ENCODE measurements around the gene HOXC11.

Gene HOXC11

GRCh38 chr12:53988541-53989226, 15.8 kb downstream of the HOXC11 start:
- Histone ChIP-seq H3K36me3 (ENCODE audit: control insufficient read depth, insufficient read depth, low read length) (no peaks in the 10 kb centered on the region), H3K27me3 (ENCODE audit: control insufficient read depth, insufficient read depth, low read length) (peaks cover 96% of the 10 kb centered on the region), H3K4me1 (ENCODE audit: control insufficient read depth, insufficient read depth, low read length) (no peaks in the 10 kb centered on the region), H3K9me3 (ENCODE audit: control insufficient read depth, insufficient read depth, low read length) (no peaks in the 10 kb centered on the region), H3K4me3 (ENCODE audit: low read depth, low read length) (no peak overlapping the region), H3K9ac (ENCODE audit: low read depth, low read length) (no peak overlapping the region)

- Histone ChIP-seq H3K36me3 (ENCODE audit: control insufficient read depth, insufficient read depth, low read length) (no peaks in the 10 kb centered on the region), H3K27me3 (ENCODE audit: control insufficient read depth, insufficient read depth, low read length) (peaks cover 96% of the 10 kb centered on the region), H3K4me1 (ENCODE audit: control insufficient read depth, insufficient read depth, low read length) (no peaks in the 10 kb centered on the region), H3K4me3 (ENCODE audit: low read depth, low read length) (peak overlapping the region; percentile 16), H3K9ac (ENCODE audit: low read depth, low read length) (no peak overlapping the region), H3K9me3 (ENCODE audit: control insufficient read depth, insufficient read depth, low read length) (no peaks in the 10 kb centered on the region)
Observed at GRCh38 chr12:53989227-53990113, 16.5 kb downstream of the HOXC11 start.

GRCh38 chr12:53990311-53991076, 17.6 kb downstream of the HOXC11 start:
- Histone ChIP-seq H3K4me1 (ENCODE audit: control insufficient read depth, insufficient read depth, low read length) (no peaks in the 10 kb centered on the region), H3K4me3 (ENCODE audit: low read depth, low read length) (no peak overlapping the region), H3K9me3 (ENCODE audit: control insufficient read depth, insufficient read depth, low read length) (no peaks in the 10 kb centered on the region), H3K27me3 (ENCODE audit: control insufficient read depth, insufficient read depth, low read length) (peaks cover 100% of the 10 kb centered on the region), H3K9ac (ENCODE audit: low read depth, low read length) (no peak overlapping the region), H3K36me3 (ENCODE audit: control insufficient read depth, insufficient read depth, low read length) (no peaks in the 10 kb centered on the region)

GRCh38 chr12:53991077-53991460, 18.1 kb downstream of the HOXC11 start:
- peaks cover 100% of the 10 kb centered on the region for H3K27me3 ChIP-seq (ENCODE audit: control insufficient read depth, insufficient read depth, low read length)
- H3K4me1 ChIP-seq (ENCODE audit: control insufficient read depth, insufficient read depth, low read length) = no peaks in the 10 kb centered on the region
- no peaks in the 10 kb centered on the region for H3K9me3 ChIP-seq (ENCODE audit: control insufficient read depth, insufficient read depth, low read length)
- peak overlapping the region; percentile 30 for H3K4me3 ChIP-seq (ENCODE audit: low read depth, low read length)
- H3K36me3 ChIP-seq (ENCODE audit: control insufficient read depth, insufficient read depth, low read length) = no peaks in the 10 kb centered on the region
- no peak overlapping the region for H3K9ac ChIP-seq (ENCODE audit: low read depth, low read length)

- Histone ChIP-seq H3K9ac (ENCODE audit: low read depth, low read length) (no peak overlapping the region), H3K4me3 (ENCODE audit: low read depth, low read length) (peak overlapping the region; percentile 26), H3K4me1 (ENCODE audit: control insufficient read depth, insufficient read depth, low read length) (no peaks in the 10 kb centered on the region), H3K36me3 (ENCODE audit: control insufficient read depth, insufficient read depth, low read length) (no peaks in the 10 kb centered on the region), H3K27me3 (ENCODE audit: control insufficient read depth, insufficient read depth, low read length) (peaks cover 100% of the 10 kb centered on the region), H3K9me3 (ENCODE audit: control insufficient read depth, insufficient read depth, low read length) (no peaks in the 10 kb centered on the region)
Observed at GRCh38 chr12:53992377-53992889, 19.5 kb downstream of the HOXC11 start.

- peaks cover 100% of the 10 kb centered on the region for H3K27me3 ChIP-seq (ENCODE audit: control insufficient read depth, insufficient read depth, low read length)
- H3K36me3 ChIP-seq (ENCODE audit: control insufficient read depth, insufficient read depth, low read length) = no peaks in the 10 kb centered on the region
- H3K9ac ChIP-seq (ENCODE audit: low read depth, low read length) = no peak overlapping the region
- no peaks in the 10 kb centered on the region for H3K4me1 ChIP-seq (ENCODE audit: control insufficient read depth, insufficient read depth, low read length)
- peak overlapping the region; percentile 18 for H3K4me3 ChIP-seq (ENCODE audit: low read depth, low read length)
- H3K9me3 ChIP-seq (ENCODE audit: control insufficient read depth, insufficient read depth, low read length) = no peaks in the 10 kb centered on the region
Observed at GRCh38 chr12:53993162-53994008, 20.5 kb downstream of the HOXC11 start.

- Histone ChIP-seq H3K9ac (ENCODE audit: low read depth, low read length) (no peak overlapping the region), H3K4me3 (ENCODE audit: low read depth, low read length) (peak overlapping the region; percentile 5), H3K27me3 (ENCODE audit: control insufficient read depth, insufficient read depth, low read length) (peaks cover 100% of the 10 kb centered on the region), H3K9me3 (ENCODE audit: control insufficient read depth, insufficient read depth, low read length) (no peaks in the 10 kb centered on the region), H3K4me1 (ENCODE audit: control insufficient read depth, insufficient read depth, low read length) (no peaks in the 10 kb centered on the region), H3K36me3 (ENCODE audit: control insufficient read depth, insufficient read depth, low read length) (no peaks in the 10 kb centered on the region)
Observed at GRCh38 chr12:53994009-53994263, 21.0 kb downstream of the HOXC11 start.

- H3K36me3 ChIP-seq (ENCODE audit: control insufficient read depth, insufficient read depth, low read length) = no peaks in the 10 kb centered on the region
- peaks cover 100% of the 10 kb centered on the region for H3K27me3 ChIP-seq (ENCODE audit: control insufficient read depth, insufficient read depth, low read length)
- no peaks in the 10 kb centered on the region for H3K9me3 ChIP-seq (ENCODE audit: control insufficient read depth, insufficient read depth, low read length)
- no peak overlapping the region for H3K4me3 ChIP-seq (ENCODE audit: low read depth, low read length)
- no peaks in the 10 kb centered on the region for H3K4me1 ChIP-seq (ENCODE audit: control insufficient read depth, insufficient read depth, low read length)
- H3K9ac ChIP-seq (ENCODE audit: low read depth, low read length) = no peak overlapping the region
Observed at GRCh38 chr12:53994264-53995001, 21.5 kb downstream of the HOXC11 start.

GRCh38 chr12:53995002-53995377, 22.1 kb downstream of the HOXC11 start:
- H3K36me3 ChIP-seq (ENCODE audit: control insufficient read depth, insufficient read depth, low read length) = no peaks in the 10 kb centered on the region
- no peak overlapping the region for H3K9ac ChIP-seq (ENCODE audit: low read depth, low read length)
- H3K9me3 ChIP-seq (ENCODE audit: control insufficient read depth, insufficient read depth, low read length) = no peaks in the 10 kb centered on the region
- H3K27me3 ChIP-seq (ENCODE audit: control insufficient read depth, insufficient read depth, low read length) = peaks cover 100% of the 10 kb centered on the region
- no peaks in the 10 kb centered on the region for H3K4me1 ChIP-seq (ENCODE audit: control insufficient read depth, insufficient read depth, low read length)
- peak overlapping the region; percentile 32 for H3K4me3 ChIP-seq (ENCODE audit: low read depth, low read length)

GRCh38 chr12:53995378-53996239, 22.7 kb downstream of the HOXC11 start:
- Histone ChIP-seq H3K9me3 (ENCODE audit: control insufficient read depth, insufficient read depth, low read length) (no peaks in the 10 kb centered on the region), H3K4me1 (ENCODE audit: control insufficient read depth, insufficient read depth, low read length) (no peaks in the 10 kb centered on the region), H3K4me3 (ENCODE audit: low read depth, low read length) (peak overlapping the region; percentile 32), H3K27me3 (ENCODE audit: control insufficient read depth, insufficient read depth, low read length) (peaks cover 100% of the 10 kb centered on the region), H3K9ac (ENCODE audit: low read depth, low read length) (no peak overlapping the region), H3K36me3 (ENCODE audit: control insufficient read depth, insufficient read depth, low read length) (no peaks in the 10 kb centered on the region)

Data from iPS-15b (cell line).